Inferior parietal cortex (tissue), 1 donor: ENCODE measurements around the gene DAPK1.

Source experiments
- DNase-seq: peaks from one replicate; pipeline ENCODE4 v3.0.0-alpha.2; 2016; ENCODE audit errors: extremely low spot score

Gene DAPK1

GRCh38 chr9:87568401-87568800, 70.7 kb downstream of the DAPK1 start:
- no peak for DNase-seq

- DNase-seq = no peak
These were observed 71.4 kb downstream of the DAPK1 start for GRCh38 chr9:87569008-87569509.

- DNase-seq = no peak
These were observed 71.9 kb downstream of the DAPK1 start for GRCh38 chr9:87569518-87569917.

GRCh38 chr9:87570000-87570908, 72.6 kb downstream of the DAPK1 start:
- no peak for DNase-seq

GRCh38 chr9:87572719-87573118, 75.1 kb downstream of the DAPK1 start:
- no peak for DNase-seq

GRCh38 chr9:87573841-87574342, 76.2 kb downstream of the DAPK1 start:
- no peak for DNase-seq

- no peak for DNase-seq
These were observed 80.1 kb downstream of the DAPK1 start for GRCh38 chr9:87577746-87578145.

- no peak for DNase-seq
These were observed 81.0 kb downstream of the DAPK1 start for GRCh38 chr9:87578625-87579024.

- DNase-seq = no peak
These were observed 82.3 kb downstream of the DAPK1 start for GRCh38 chr9:87579781-87580541.

GRCh38 chr9:87580941-87581438, 83.3 kb downstream of the DAPK1 start:
- no peak for DNase-seq

GRCh38 chr9:87581513-87581912, 83.8 kb downstream of the DAPK1 start:
- DNase-seq = no peak

GRCh38 chr9:87581949-87582637, 84.4 kb downstream of the DAPK1 start:
- DNase-seq = no peak

- no peak for DNase-seq
These were observed 86.7 kb downstream of the DAPK1 start for GRCh38 chr9:87584326-87584725.

- no peak for DNase-seq
These were observed 87.6 kb downstream of the DAPK1 start for GRCh38 chr9:87585123-87585855.

- no peak for DNase-seq
These were observed 89.2 kb downstream of the DAPK1 start for GRCh38 chr9:87586731-87587355.

- no peak for DNase-seq
These were observed 89.7 kb downstream of the DAPK1 start for GRCh38 chr9:87587356-87587745.

GRCh38 chr9:87587864-87588263, 90.2 kb downstream of the DAPK1 start:
- DNase-seq = no peak

- no peak for DNase-seq
These were observed 90.7 kb downstream of the DAPK1 start for GRCh38 chr9:87588339-87588738.

GRCh38 chr9:87590996-87591395, 93.3 kb downstream of the DAPK1 start:
- DNase-seq = no peak

GRCh38 chr9:87592554-87593358, 95.1 kb downstream of the DAPK1 start:
- DNase-seq = no peak
